HG02610 (cell line): ENCODE measurements around the gene STAB2.
"Not testable (repeated sequence)": the region's sequence is repeated elsewhere in the genome, so short reads cannot be mapped to it uniquely, and the experiment has no call there.

Experiments used
- ATAC-seq: cut with Tn5 transposase; IDR thresholded peaks from one replicate; pipeline ENCODE4 v1.9.1; 2021; ENCODE audit warnings: mild to moderate bottlenecking, moderate library complexity; ENCODE audit not compliant: unreplicated experiment

Gene STAB2

DNA sequence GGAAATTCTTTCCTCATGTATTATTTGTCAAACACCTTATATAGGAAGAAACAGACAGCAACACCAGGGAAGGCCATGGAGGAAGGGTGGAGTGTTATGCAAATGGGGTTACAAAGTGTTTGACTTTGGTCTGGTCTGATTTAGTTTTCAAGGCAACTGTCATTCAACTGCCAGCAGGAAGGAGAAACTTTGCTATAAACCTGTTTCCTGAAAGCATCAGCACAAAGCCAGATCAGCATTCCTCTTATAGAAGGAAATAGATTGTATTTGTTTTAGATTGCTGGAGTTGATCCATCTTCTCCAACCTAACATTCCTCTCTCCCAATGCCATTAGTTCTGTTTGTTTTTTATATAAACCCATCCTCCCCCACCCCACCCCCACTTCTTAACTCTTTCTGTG lies 65.7 kb downstream of the STAB2 start:
- ATAC-seq, result no peak

DNA sequence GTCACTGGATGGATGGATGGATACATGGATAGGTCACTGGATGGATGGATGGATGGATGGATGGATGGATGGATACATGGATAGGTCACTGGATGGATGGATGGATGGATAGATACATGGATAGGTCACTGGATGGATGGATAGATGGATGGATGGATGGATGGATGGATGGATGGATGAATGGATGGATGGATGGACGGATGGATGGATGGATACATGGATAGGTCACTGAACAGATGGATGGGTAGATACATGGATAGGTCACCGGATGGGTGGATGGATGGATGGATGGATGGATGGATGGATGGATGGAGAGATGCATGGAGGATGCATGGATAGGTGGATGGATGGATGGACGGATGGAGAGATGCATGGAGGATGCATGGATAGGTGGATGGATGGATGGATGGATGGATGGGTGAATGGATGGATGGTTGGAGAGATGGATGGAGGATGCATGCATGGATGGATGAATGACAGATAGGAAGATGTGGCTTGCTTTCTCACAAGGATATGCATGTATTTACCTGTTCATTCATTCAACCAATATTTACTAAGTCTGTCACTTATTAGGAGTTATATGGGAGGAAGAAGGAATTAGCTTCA lies 66.6 kb downstream of the STAB2 start:
- ATAC-seq, result not testable (repeated sequence)

DNA sequence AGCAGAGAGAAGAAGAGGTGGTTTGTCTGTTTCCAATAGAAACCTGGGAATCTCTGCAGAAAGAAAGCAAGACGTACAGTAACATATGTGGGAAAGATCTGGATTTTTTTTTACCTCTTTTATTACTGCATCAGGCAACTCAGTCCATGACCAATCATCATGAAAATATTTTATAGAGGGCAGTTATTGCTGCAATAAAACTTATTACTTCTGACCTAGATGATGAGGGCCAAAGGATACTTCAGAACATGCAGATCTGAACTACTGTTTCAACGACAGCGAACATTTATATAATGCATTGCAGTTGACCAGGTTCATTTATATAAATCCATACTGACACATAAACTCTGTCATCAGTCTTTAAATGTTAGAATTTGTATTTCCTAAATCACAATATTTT lies 67.7 kb downstream of the STAB2 start:
- no peak for ATAC-seq

DNA sequence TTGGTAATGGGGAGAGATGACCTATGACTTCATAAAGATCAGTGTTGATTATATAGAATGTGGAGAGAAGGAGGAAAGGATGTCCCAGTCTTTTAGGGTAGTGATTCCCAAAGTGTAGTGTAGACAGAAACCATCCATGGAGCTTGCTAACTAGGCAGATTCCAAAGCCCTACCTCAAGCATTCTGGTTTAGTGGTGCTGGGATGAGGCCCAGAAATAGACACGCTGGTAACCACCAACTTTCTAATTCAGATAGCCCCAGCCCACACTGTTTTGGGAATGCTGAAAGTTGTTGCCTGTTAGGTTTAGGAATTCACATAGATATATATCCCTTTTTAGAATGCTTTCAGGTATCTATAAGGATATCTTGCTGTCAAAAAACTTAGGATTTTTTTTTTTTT lies 69.2 kb downstream of the STAB2 start:
- ATAC-seq, result no peak

DNA sequence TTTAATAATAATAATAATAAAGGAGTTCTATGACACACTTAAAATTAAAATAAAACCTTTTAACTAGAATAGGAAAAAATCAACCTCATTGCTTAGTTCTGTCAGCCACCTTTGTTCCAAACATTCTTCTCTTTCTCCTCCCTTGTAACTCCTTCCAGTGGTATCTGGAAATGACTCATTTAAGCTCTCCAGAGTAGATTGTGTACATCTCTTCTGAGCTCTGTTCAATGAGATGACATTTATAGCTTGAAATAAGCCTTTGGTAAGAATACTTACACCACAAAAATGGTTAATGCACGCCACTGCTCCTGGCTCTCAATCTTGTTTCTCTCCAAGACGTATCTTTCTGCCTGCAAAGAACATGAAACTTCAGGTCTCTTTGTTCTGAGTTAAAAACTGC lies 70.3 kb downstream of the STAB2 start:
- ATAC-seq, result no peak

DNA sequence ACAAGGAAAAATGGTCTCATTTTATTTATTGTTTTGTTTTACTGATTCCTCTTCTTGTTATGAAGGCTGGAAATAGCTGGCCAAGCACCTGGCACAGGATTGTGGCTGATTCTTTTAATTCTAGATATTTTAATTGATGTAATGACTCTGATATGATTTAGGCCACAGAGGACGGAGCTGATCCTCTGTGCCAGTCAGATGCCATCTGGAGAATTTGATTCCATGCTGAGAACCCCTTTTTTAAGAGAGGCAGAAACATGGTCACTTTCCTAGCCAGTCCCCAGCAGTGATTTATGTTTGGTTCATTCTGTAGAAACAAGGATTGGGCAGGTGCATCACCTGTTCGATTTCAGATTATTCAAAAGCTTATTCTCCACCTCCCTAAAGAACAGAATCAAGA lies 77.6 kb downstream of the STAB2 start:
- ATAC-seq, result no peak

DNA sequence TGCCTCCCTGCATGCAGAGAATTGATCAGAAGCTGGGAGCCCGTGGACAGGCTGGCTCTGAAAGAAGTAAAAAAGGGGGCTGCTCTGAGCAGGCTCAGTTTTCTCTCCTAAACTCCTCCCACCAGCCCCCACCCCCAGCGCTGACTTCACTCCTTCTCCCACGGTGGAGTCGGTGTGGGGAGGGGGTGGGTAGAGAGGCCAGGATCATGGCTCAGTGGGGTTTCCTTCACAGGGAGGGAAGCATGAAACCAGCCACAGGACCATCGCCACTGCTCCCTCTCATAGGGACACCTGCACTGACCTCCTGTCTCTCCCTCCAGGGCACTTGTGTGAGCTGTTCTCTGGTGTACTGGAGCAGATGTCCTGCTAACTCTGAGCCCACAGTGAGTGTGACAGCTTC lies 78.9 kb downstream of the STAB2 start:
- no peak for ATAC-seq

DNA sequence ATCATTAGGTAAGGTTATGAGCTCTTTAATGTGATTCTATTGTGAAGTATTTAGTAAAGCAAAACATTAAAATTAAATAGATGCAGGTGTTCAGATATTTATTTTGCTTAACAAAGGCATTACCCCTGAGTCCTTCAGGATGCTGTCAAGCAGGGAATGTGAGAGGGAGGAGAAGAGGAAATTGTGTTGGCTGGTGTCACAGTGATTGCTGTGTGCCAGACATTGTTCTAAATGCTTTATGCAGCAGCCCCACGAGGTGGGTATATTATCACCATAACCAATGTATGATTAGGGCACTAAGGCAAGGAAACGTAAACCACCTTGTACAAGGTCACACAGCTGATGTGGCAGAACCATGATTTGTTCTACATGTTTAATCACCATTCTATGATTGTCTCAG lies 80.1 kb downstream of the STAB2 start:
- no peak for ATAC-seq

DNA sequence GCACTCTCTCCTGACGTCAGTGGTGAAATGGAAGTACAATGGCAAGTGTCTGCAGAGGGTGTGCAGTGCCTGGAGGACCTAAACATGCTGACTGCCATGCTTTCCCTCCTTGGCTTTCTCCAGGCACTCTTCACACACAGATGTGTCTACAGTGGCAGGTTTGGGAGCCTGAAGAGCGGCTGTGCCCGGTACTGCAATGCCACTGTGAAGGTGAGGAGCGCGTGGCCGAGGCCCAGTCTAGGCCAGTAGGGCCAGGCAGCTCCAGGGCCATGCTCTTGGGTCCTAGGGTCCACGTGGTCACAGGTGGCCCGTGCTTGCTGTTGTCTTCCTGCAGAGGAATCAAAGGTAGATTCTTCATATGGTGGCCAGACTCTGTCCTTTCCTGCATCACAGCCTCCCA lies 81.4 kb downstream of the STAB2 start:
- no peak for ATAC-seq

DNA sequence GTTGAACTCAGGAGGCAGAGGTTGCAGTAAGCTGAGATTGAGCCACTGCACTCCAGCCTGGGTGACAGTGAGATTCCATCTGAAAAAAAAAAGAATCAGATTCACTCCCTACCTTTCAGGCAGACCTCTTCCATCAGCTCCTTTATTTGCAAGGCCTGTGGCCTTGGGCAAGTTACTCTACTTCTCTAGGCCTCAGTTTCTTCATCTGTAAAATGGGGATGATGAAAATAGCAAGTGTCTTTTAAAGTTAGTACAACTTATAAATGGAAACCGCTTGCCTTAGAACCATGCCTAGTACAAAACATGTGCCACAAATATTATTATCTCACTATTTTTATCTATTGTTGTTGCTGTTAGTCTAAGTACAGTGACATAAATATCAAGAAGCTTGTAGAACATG lies 84.3 kb downstream of the STAB2 start:
- no peak for ATAC-seq

DNA sequence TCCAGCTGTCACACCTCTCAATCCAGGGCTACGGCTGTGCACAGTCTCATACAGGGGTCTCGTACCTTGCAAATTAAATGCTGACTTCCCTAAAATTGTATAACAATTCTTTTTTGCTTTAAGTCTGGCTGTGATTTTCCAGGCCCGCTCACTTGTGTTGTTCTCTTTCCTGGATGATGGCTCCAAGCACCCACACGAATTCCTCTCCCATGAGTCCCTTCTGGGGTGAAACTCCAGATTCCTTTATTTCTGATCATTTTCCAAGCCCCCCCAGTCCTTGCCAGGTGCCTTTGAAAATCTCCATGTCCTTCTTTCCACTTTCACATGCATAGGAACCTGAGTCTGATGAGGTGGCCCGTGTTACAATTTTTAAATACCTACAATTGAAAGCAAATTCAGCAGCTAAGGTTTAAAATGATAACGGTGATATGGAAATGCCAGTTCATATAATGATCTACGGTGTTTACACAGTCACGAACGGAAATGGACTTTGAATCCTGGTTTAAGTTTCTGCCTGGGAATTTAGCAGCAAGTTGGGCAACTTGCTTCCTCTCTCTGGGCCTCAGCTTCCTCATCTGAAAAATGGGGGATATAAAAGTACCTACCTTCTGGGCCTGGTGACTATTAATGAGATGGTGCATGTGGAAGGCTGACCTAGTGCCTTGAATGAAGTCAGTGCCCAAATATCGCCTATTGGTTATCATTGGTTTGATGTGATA lies 85.5 kb downstream of the STAB2 start:
- ATAC-seq, result no peak

DNA sequence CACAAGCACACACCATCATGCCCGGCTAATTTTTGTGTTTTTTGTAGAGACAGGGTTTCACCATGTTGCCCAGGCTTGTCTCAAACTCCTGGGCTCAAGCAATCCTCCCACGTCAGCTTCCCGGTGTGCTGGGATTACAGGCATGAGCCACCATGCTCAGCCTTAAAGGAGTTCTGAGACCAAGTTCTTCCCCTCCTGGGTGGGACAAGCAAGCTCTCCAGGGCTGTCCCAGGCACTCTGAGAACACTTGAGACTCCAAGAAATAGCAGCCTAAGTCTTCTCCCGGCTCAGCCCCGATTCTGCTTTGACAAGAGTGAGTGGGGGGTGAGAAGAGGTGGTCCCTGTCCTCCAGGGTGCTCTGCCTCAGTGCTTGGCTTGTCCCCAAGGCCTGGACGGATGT lies 86.4 kb downstream of the STAB2 start:
- ATAC-seq, result no peak

DNA sequence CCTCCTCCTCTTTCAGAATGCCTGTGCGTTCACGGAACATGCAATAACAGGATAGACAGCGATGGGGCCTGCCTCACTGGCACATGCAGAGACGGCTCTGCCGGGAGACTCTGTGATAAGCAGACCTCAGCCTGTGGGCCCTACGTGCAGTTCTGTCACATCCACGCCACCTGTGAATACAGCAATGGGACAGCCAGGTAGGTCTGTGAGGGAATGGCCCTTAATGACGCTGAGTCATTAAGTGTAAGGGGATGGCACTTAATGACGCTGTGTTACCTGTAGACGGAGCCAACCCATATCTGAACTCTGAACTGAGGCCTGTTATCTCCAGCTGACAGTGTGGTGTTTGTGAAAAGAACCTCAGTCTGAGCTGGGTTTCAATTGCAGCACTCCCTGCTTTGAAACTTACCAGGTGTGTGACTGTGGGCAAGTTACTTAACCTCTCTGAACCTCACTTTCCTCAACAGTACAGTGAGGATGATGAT lies 86.9 kb downstream of the STAB2 start:
- ATAC-seq, result no peak

DNA sequence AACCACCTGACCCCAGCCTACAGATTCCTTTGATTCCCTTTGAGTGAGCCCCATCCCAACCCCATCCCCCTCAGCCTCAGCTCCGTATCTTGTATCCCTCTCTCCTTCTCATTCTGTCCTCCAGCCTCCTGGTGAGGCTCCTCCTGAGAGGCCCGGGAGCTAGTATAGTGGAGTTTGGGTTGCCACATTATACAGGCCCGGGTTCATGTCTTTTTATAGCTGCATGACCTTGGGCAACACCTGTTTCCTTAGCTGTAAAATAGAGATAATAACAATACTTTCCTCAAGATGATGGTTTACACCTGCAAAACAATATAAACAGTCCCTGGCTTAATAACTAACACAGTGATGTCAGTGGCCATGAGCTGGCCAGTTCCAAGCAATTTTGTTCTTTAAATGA lies 89.8 kb downstream of the STAB2 start:
- no peak for ATAC-seq

DNA sequence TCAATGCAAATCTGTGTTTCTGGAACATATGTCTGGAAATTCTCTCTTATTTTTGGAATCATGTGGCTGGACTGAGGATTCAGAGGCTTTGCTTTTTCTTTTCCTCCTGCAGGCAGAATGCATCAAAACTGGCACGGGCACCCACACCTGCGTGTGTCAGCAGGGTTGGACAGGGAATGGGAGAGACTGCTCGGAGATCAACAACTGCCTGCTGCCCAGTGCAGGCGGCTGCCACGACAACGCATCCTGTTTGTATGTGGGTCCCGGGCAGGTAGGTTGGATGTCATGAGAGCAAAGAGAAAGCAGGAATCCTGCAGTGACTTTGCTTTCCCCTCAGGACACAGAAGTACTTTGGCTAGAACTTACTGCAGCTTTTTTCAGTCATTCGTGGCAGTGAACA lies 90.3 kb downstream of the STAB2 start:
- ATAC-seq, result no peak

DNA sequence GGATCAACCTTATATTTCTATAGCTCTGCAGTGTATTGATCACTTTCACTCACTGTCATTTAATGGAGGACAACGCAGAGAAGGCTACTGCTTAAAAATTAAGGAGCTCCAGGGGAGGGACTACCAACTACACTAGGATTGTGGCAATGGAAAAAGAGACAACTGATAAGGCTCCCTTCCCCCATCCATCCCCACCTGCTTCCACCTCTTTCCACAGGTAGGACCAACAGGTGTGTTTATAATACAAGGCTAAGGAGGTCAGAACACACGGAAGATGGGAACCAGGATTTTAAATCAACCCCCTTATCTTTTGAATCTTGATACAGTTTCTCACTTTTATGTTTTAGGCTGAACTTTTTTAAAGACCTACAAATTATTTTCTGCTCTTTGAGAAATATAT lies 90.8 kb downstream of the STAB2 start:
- no peak for ATAC-seq

DNA sequence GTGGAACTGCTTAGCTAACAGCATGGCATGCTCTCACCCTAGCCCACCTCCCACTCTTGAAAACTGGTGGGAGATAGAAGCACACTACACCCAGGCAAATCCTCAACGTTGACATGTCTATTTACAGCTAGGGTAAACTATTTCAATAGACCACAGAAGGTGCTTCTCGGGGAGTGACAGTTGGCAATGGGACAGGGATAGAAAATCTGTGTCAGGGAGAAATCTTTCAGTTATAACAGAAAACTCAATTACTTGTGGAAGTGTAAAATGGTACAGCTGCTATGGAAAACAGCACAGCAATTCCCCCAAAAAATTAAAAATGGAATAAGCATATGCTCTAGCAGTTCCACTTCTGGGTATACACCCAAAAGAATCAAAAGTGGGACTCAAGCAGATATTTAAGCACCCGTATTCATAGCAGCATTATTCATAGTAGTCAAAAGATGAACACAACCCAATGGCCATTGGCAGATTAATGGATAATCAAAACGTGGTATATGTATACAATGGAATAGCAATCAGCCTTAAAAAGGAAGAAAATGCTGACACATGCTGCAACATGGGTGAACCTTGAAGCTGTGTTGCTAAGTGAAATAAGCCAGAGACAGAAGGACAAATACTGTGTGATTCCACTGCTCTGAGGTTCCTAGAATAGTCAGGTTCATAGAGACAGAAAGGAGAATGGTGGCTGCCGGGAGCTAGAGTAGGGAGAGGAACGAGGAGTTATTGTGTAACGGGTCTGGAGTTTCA lies 92.5 kb downstream of the STAB2 start:
- no peak for ATAC-seq

DNA sequence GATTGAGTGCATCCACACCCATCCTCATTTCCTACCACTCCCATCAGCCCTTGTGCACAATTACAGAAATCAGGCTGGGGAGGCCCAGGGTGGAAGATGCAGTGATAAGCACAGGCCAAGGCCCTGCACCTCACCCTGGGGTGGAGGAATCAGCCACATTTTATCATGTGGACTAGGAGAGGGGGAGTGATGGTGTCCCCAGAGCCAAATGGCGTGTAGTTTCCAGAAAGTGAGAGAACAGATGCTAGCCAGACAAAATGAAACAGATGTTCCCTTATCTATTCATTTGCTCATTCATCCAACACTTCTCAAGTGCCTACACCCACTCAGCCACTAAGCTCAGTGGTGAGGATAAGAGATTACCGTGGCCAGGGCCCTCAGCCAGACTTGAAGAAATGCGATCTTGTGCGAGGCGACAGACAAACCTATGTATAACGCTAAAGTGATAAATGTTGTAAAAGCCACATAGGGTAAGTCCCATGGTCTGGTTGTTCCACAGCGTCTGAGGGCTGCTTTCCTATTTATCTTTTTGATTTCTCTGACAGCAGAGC lies 93.6 kb downstream of the STAB2 start:
- no peak for ATAC-seq

DNA sequence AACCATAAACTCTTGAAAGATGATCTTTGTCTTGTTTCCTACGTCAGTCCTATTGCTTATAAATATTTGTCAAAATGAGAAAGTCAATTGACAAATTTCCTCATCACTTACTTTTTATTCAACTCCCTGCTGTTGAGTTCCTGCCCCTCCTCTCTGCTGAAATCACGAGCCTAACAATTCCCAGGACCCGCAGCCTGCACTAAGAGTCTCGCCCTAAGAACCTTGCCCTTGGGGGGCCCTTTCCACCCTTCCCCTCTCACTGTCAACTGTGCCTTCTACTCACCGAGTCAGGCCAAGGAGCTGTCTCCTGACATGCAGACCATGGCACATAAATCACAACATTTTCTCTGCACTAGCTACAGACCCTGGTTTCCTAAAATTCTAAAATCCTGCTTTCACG lies 99.0 kb downstream of the STAB2 start:
- no peak for ATAC-seq

DNA sequence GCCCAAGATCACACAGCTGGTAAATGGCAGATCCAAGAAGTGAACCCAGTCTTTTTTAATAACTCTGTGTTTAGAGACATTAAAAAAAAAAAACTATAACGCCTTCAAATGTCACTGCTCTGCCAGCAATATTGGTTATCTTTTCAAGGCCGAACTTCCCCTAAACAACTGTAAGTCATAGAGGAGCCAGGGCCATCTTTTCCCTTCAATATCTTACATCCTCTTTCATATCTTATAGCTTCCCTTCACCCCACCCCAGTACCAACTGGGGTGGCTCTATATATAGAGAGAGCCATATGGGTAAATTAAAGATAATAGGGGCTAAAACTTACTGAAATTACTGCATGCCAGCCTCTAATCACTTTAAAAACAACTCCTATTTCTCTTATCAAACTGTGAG lies 100.2 kb downstream of the STAB2 start:
- no peak for ATAC-seq

DNA sequence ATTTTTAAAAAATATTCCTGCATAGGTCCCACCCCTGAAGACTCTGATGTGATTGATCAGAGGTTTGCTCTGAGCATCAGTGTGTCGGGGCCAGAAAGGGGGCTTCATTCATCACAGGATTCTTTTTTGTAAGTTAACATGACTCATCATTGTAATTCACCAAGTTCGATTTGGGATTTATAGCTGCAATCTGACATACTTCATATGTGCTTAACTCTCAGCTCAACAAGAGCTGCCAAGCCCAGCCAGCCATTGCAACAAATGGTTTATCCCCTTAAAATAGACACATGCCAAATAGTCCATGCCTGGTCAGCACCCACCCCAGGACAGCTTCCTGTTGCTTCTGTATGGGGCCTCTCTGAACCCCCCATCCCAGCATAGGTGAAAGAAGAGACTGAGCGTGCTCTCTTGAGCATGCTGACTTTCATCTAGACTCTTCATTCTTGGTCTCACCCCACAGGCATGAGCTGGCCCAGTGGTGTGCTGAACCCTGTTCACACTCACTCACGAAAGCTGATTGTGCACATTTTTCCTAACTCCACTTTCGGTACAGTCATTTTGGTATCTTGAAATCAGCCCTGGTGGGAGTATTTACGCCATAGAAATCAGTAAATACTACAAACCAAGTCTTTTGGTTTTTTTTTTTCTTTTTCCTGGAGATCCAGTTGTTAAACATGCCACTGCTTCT lies 101.4 kb downstream of the STAB2 start:
- no peak for ATAC-seq
